ENCODE results near the gene FLYWCH1. TPM values are rescaled to one million over a fixed set of nuclear protein-coding genes. Genes with fewer than 3 reads are reported as not detected.

The FLYWCH1 gene
- total and polyA plus RNA-seq, 2 of the 8 experiments (the other 6 are each of a cell fraction or from before 2014, with no cell fraction given) = 12.4 to 23.5 TPM

GRCh38 chr16:2963723-2964474 is 52.2 kb downstream of the FLYWCH1 start, which contains the start of gene KREMEN2 (continued):
- TF ChIP-seq CHD7 (IDR thresholded peaks at IDR 0.05; ENCODE audit: insufficient replicate concordance, low read length) (no peak), TBP (IDR thresholded peaks at IDR 0.05; ENCODE audit: low read depth, low read length) (no peak), KDM5A (IDR thresholded peaks at IDR 0.05; ENCODE audit: low read length) (no peak), ZNF274 (IDR thresholded peaks at IDR 0.05; ENCODE audit: borderline replicate concordance, extremely low read depth, low read length) (no peak), CHD2 (IDR thresholded peaks at IDR 0.05; ENCODE audit: low read length) (no peak), POU5F1 (IDR thresholded peaks at IDR 0.05; ENCODE audit: low read depth, low read length) (no peak), KDM4A (IDR thresholded peaks at IDR 0.05; ENCODE audit: low read depth, low read length, severe bottlenecking) (no peak), CBX5 (IDR thresholded peaks at IDR 0.05; ENCODE audit: low read depth, low read length) (no peak), YY1 (IDR thresholded peaks at IDR 0.05; ENCODE audit: low read depth, low read length) (no peak), CHD1 (IDR thresholded peaks at IDR 0.05; ENCODE audit: low read depth, low read length) (no peak), BACH1 (IDR thresholded peaks at IDR 0.05; ENCODE audit: low read length) (0 out of 2 replicates have a peak, but pooled peaks have one; percentile 15)

All from H1 (cell line).